KBM-7 (cell line): ENCODE data around the gene VAC14.

Experiments used
- DNase-seq: peaks from one replicate; pipeline ENCODE4 v3.0.0-alpha.2; 2015
- in situ Hi-C: fragments of 300-500 bp; cut with MboI; formaldehyde crosslinking; loops from 2 replicates; pipeline ENCODE4 v1.14.3; 2020; ENCODE audit warnings: low sequenced_read_pairs, low pct_unique_long_range_greater_than_20kb, mixed read lengths

The VAC14 gene

DNA sequence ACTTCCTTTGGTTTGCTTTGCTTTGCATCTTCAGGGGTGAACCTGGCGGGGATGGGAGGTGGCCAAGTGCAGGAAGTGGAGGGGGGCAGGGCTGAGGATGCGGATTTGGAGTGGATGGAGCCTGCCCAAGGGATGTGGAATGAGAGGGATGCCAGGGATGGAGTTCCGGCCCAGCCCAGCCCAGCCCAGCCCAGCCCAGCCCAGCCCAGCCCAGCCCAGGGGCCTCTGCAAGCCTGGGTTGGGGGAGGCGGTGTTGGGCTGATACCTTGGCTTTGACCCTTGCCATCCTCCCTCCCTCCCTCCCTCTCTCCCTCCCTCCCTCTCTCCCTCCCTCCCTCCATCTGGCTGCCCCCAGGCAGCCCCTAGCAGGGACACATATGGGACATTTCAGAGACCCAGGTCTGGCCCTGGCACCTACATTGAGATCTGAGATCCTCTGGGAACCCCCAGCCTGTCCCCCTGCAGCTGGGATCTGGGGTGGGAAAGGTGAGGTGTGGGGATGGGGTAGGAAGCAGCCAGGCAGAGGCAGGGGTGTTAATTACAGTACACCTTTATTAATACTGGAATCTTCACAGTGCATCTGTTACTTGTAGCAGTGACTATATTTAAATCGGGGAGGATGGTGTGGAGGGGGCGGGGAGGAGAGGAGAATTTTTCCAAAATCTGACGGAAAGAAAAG, 140.1 kb downstream of the VAC14 start:
- DNase-seq, result no peak
- in situ Hi-C loops, result no loop called here

DNA sequence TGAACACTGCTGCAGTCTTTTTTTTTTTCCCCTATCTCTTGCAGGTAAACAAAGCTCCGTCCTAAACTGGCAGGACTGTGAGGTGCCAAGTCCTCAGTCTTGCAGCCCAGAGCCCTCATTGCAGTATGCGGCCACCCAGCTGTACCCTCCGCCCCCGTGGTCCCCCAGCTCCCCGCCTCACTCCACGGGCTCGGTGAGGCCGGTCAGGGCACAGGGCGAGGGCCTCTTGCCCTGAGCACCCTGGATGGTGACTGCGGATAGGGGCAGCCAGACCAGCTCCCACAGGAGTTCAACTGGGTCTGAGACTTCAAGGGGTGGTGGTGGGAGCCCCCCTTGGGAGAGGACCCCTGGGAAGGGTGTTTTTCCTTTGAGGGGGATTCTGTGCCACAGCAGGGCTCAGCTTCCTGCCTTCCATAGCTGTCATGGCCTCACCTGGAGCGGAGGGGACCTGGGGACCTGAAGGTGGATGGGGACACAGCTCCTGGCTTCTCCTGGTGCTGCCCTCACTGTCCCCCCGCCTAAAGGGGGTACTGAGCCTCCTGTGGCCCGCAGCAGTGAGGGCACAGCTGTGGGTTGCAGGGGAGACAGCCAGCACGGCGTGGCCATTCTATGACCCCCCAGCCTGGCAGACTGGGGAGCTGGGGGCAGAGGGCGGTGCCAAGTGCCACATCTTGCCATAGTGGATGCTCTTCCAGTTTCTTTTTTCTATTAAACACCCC, 140.8 kb downstream of the VAC14 start:
- in situ Hi-C loops, result no loop called here

GRCh38 chr16:70659546-70659945, 141.4 kb downstream of the VAC14 start:
- in situ Hi-C loops, result no loop called here
- DNase-seq, result no peak

More for the DNA sequence above, 140.8 kb downstream of the VAC14 start:
- no peak for DNase-seq

- DNase-seq, result no peak
- in situ Hi-C loops, result no loop called here
These were observed 142.0 kb downstream of the VAC14 start for GRCh38 chr16:70658921-70659320.

DNA sequence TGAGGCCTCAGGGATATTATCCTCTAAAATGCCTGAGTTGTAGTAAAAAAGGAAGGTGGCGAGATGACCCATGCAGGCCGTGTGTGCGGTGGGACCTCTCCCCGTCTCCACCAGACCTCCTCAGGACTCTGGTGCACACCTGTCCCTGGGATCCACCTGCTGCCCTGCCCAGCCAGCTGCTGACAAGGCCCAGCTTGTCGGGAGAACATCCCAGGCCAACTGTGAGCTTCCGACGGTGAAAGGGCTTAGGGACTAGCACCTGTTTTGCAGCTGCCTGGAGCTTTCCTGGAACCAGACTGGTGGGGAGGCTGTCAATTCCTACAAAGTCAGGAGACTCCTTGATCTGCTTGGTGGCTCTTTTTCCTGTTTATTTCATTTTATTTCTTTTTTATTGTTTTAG, 143.0 kb downstream of the VAC14 start:
- DNase-seq, result no peak

DNA sequence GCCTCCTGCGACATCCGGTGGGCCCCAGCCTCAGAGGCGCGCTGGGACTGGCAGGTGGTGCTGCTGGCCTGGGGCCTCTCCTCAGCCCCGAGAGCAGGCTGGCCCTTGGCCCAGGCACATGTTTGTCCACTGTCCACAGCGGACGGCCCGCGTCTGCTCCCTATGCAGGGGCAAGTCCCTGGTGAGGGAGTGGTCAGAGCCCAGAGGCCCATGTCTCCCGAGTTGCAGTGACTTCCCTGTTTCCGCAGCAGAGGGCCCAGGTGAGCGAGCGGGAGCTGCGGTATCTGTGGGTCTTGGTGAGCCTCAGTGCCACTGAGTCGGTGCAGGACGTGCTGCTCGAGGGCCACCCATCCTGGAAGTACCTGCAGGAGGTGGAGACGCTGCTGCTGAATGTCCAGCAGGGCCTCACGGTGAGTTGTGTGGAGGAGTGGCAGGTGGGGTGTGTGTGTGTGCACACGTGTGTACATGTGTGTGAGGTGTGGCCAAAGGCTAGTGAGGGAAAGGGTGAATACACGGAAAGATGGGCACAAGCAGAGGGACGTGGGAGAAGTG, 144.2 kb downstream of the VAC14 start:
- DNase-seq, result no peak
- in situ Hi-C loops, result no loop called here

More for the DNA sequence above, 143.0 kb downstream of the VAC14 start:
- in situ Hi-C loops, result no loop called here

DNA sequence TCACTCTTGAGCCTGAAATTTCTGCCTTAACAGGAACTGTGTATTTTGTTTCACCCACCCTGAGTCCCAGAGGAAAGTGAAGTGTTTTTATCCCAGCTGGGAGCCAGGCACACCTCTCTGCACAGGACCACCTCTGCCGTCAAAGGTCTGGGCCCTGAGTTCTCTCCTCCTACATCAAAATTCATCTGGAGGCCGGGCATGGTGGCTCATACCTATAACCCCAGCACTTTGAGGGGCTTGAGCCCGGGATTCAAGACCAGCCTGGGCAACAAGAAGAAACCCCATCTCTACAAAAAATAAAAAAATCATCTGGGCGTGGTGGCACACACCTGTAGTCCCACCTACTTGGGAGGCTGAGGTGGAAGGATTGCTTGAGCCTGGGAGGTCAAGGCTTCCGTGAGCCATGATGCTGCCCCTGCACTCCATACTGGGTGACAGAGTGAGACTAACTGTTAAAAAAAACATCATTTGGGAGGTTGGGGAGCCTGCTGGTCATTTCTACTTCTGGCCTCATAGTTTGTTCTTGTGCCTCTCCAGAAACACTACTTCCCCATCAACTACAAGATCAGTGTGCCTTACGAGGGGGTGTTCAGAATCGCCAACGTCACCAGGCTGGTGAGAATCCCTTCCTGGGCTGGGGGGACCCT, 144.8 kb downstream of the VAC14 start:
- in situ Hi-C loops, result no loop called here
- no peak for DNase-seq

DNA sequence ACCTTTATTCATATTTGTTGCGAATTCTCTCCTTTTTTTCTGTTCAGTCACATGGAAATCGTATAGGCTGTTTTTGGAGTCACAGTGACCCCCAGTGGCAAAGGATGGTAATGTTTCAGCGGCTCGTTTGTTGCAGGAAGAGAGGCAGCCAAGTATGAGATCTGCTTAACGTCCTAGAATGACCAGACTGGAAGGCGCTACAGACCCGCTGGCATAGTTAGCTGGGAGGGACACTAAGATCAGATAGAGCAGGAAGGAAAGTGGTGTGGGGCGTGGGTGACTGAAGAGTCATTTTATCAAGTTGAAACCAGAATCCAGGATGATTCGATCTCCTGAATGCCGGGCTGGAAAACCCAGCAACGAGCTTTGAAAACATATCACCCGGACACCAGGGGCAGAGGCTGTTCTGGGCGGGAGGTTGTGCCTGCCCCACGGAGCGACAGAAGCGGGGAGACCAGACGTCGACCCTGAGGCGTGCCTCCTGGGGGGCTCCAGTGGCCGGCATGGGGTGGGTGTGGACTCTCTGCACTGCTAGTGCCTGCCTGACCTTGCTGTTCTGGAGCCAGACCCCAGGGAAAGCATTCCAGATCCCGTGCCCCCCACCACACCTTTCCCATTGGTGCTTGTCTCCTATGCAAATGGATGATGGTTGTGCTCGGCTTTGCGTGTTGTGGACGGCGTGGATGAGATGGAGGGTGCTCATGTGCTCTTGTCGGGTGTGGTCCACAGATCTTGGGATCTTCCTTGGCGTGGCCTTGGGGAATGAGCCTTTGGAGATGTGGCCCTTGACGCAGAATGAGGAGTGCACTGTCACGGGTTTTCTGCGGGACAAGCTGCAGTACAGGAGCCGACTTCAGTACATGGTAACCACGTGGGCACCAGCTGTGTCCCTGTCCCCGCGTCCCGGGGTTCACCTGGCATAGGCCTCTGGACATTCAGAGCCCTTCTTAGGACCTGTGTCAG, 146.9 kb downstream of the VAC14 start:
- peak; percentile 94 for DNase-seq

DNA sequence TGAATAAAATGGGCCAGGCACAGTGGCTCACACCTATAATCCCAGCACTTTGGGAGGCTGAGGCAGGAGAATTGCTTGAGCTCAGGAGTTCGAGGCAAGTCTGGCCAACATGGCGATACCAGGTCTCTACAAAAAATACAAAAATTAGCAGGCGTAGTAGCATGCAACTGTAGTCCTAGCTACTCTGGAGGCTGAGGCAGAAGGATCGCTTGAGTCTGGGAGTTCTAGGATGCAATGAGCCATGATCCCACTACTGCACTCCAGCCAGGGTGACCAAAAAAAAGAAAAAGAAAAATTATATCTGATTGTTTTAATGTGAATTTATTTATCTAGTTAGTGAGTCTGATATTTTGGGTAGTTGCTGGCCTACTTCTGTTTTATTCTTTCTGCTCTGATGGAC, 147.6 kb downstream of the VAC14 start:
- in situ Hi-C loops, result no loop called here
- DNase-seq, result no peak

More for the DNA sequence above, 146.9 kb downstream of the VAC14 start:
- in situ Hi-C loops, result no loop called here

DNA sequence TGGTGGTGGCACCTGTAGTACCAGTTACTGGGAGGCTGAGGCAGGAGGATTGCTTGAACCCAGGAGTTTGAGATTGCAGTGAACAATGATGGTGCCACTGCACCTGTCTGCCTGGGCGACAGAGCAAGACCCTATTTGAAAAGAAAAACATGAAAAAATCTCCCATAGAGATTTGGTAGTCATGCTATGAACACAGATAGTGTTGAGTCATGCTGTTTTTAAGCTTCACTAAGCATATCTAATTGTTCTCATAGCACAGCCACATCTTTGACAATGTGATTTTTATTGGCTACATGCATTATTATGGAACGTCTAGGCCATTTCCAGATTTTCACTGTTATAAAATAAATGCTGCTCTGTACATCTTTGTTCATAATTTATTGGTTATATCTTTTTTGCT, 148.6 kb downstream of the VAC14 start:
- no peak for DNase-seq
- in situ Hi-C loops, result no loop called here

DNA sequence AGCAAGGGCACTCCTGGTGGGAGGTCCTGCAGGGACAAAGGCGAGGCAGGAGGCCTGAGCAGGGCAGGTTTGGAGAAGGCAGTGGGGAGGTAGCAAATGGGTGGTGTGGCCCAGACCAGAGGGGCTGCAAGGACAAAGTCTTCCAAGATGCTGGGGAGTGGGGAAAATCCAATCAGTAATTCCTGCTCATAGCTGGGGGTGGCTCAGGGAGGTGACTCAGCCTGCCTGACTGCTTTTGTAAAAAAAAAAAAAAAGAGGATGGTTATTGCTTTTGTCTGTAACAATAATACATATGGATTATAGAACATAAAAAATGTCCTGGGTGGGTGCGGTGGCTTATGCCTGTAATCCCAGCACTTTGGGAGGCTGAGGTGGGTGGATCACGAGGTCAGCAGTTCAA, 149.4 kb downstream of the VAC14 start:
- no peak for DNase-seq
- in situ Hi-C loops, result no loop called here

- in situ Hi-C loops, result no loop called here
- DNase-seq, result no peak
These were observed 150.7 kb downstream of the VAC14 start for GRCh38 chr16:70650216-70650615.

DNA sequence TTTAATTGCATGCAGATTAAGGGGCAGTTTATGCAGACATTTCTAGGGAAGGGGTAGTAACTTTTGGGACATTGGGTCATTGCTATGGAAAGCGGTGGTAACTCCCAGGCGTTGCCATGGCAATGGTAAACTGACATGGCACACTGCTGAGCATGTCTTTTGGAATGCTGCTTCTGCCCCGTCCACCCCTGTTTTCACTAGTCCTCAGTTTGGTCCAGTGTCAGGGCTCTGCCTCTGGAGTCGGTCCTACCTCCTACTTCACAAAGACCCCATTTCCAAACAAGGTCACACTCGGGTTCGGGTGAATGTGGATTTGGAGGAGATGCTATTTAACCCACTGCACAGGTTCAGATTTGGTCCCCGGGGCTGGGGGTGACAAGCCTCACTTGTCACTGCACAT, 151.7 kb downstream of the VAC14 start:
- in situ Hi-C loops, result no loop called here
- DNase-seq, result no peak

DNA sequence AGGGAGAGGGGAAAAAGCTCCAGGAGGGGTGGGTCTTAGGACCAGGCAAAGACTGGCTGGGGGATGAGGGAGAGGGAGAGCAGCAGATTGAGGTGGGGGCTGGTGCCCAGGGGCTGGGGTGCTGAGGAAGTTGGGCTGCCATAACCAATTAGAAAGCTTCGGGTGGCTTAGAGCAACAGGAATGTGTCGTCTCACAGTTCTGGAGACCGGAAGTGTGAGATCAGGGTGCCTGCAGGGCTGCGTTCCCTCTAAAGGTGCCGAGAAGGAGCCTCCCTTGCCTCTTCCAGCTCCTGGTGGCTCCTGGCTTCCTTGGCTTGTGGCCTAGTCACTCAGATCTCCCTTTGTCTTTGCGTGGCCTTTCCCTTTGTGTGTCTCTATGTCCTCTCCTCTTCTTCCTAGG, 152.4 kb downstream of the VAC14 start:
- no peak for DNase-seq
- in situ Hi-C loops, result no loop called here

GRCh38 chr16:70647441-70648359, 153.3 kb downstream of the VAC14 start:
- no peak for DNase-seq
- in situ Hi-C loops, result no loop called here

GRCh38 chr16:70646260-70647241, 154.4 kb downstream of the VAC14 start, which contains the start of gene IL34:
Gene IL34 (plus strand): TSS chr16:70646559. CDS start chr16:70646948, 389 bp downstream.
- in situ Hi-C loops, result no loop called here
- DNase-seq, result no peak
